HEK293 (cell line): ENCODE data around the gene JPH3.

Source experiments
- BCL11A ChIP-seq: fragments of 450-650 bp; formaldehyde crosslinking; IDR thresholded peaks from 2 replicates; pipeline ENCODE4 v1.5.1; 2016; ENCODE audit warnings: low read depth, missing biosample characterization, missing genetic modification characterization
- EGR2 ChIP-seq: fragments of 450-650 bp; formaldehyde crosslinking; IDR thresholded peaks from 2 replicates; pipeline ENCODE4 v1.5.1; 2016; ENCODE audit warnings: low read depth, missing biosample characterization, missing genetic modification characterization
- GLIS1 ChIP-seq: fragments of 450-650 bp; formaldehyde crosslinking; IDR thresholded peaks from 2 replicates; pipeline ENCODE4 v1.5.1; 2016; ENCODE audit warnings: missing biosample characterization, missing genetic modification characterization
- IKZF3 ChIP-seq: fragments of 450-650 bp; IDR thresholded peaks from 2 replicates; pipeline ENCODE4 v1.5.0; 2018; ENCODE audit warnings: missing biosample characterization, mild to moderate bottlenecking, missing genetic modification characterization, moderate library complexity
- MEIS1 ChIP-seq: sonication (generic); formaldehyde crosslinking; IDR thresholded peaks from 2 replicates; pipeline ENCODE4 v1.8.1; 2022; ENCODE audit warnings: missing genetic modification reagents, mild to moderate bottlenecking, borderline replicate concordance
- MYNN ChIP-seq: fragments of 450-650 bp; formaldehyde crosslinking; IDR thresholded peaks from 2 replicates; pipeline ENCODE4 v1.5.1; 2016; ENCODE audit warnings: missing biosample characterization, missing genetic modification characterization, borderline replicate concordance
- MZF1 ChIP-seq: fragments of 450-650 bp; formaldehyde crosslinking; IDR thresholded peaks from 2 replicates; pipeline ENCODE4 v1.5.1; 2017; ENCODE audit warnings: missing biosample characterization, missing genetic modification characterization, borderline replicate concordance
- RBAK ChIP-seq: fragments of 450-650 bp; formaldehyde crosslinking; IDR thresholded peaks from 2 replicates; pipeline ENCODE4 v1.5.1; 2016; ENCODE audit warnings: missing biosample characterization, missing genetic modification characterization
- SCRT1 ChIP-seq: fragments of 450-650 bp; formaldehyde crosslinking; IDR thresholded peaks from 2 replicates; pipeline ENCODE4 v1.5.1; 2016; ENCODE audit warnings: missing biosample characterization, missing genetic modification characterization, borderline replicate concordance
- SP2 ChIP-seq: fragments of 450-650 bp; formaldehyde crosslinking; IDR thresholded peaks from 2 replicates; pipeline ENCODE4 v1.5.1; 2016; ENCODE audit warnings: missing biosample characterization, missing genetic modification characterization
- SP3 ChIP-seq: fragments of 450-650 bp; formaldehyde crosslinking; IDR thresholded peaks from 2 replicates; pipeline ENCODE4 v1.5.1; 2016; ENCODE audit warnings: missing biosample characterization, missing genetic modification characterization
- WT1 ChIP-seq: fragments of 450-650 bp; formaldehyde crosslinking; IDR thresholded peaks from 2 replicates; pipeline ENCODE4 v1.5.1; 2016; ENCODE audit warnings: missing biosample characterization, missing genetic modification characterization
- ZBTB1 ChIP-seq: fragments of 450-650 bp; formaldehyde crosslinking; IDR thresholded peaks from 2 replicates; pipeline ENCODE4 v1.5.1; 2016; ENCODE audit warnings: missing biosample characterization, missing genetic modification characterization
- ZFP41 ChIP-seq: fragments of 450-650 bp; formaldehyde crosslinking; IDR thresholded peaks from 2 replicates; pipeline ENCODE4 v1.5.1; 2016; ENCODE audit warnings: missing biosample characterization, missing genetic modification characterization, borderline replicate concordance
- ZFP69B ChIP-seq: fragments of 450-650 bp; formaldehyde crosslinking; IDR thresholded peaks from 2 replicates; pipeline ENCODE4 v1.5.1; 2016; ENCODE audit warnings: missing biosample characterization, missing genetic modification characterization
- ZIC2 ChIP-seq: fragments of 450-650 bp; formaldehyde crosslinking; IDR thresholded peaks from 2 replicates; pipeline ENCODE4 v1.5.1; 2016; ENCODE audit warnings: missing biosample characterization, missing genetic modification characterization
- ZNF10 ChIP-seq: fragments of 450-650 bp; formaldehyde crosslinking; IDR thresholded peaks from 2 replicates; pipeline ENCODE4 v1.5.1; 2017; ENCODE audit warnings: missing biosample characterization, missing genetic modification characterization
- ZNF157 ChIP-seq: fragments of 450-650 bp; formaldehyde crosslinking; IDR thresholded peaks from 2 replicates; pipeline ENCODE4 v1.5.1; 2016; ENCODE audit warnings: missing biosample characterization, missing genetic modification characterization
- ZNF202 ChIP-seq: fragments of 450-650 bp; formaldehyde crosslinking; IDR thresholded peaks from 2 replicates; pipeline ENCODE4 v1.5.1; 2016; ENCODE audit warnings: missing biosample characterization, missing genetic modification characterization, borderline replicate concordance
- ZNF24 ChIP-seq: fragments of 450-650 bp; formaldehyde crosslinking; IDR thresholded peaks from 2 replicates; pipeline ENCODE4 v1.5.1; 2016; ENCODE audit warnings: missing biosample characterization, missing genetic modification characterization
- ZNF341 ChIP-seq: fragments of 450-650 bp; formaldehyde crosslinking; IDR thresholded peaks from 2 replicates; pipeline ENCODE4; 2016; ENCODE audit warnings: low read depth, missing biosample characterization, missing genetic modification characterization
- ZNF394 ChIP-seq: fragments of 450-650 bp; formaldehyde crosslinking; IDR thresholded peaks from 2 replicates; pipeline ENCODE4 v1.5.1; 2016; ENCODE audit warnings: missing biosample characterization, missing genetic modification characterization, mild to moderate bottlenecking, moderate library complexity, borderline replicate concordance
- ZNF398 ChIP-seq: fragments of 450-650 bp; formaldehyde crosslinking; IDR thresholded peaks from 2 replicates; pipeline ENCODE4 v1.5.1; 2017; ENCODE audit warnings: missing biosample characterization, missing genetic modification characterization
- ZNF548 ChIP-seq: fragments of 450-650 bp; formaldehyde crosslinking; IDR thresholded peaks from 2 replicates; pipeline ENCODE4 v1.5.1; 2016; ENCODE audit warnings: missing biosample characterization, missing genetic modification characterization
- ZNF600 ChIP-seq: fragments of 450-650 bp; formaldehyde crosslinking; IDR thresholded peaks from 2 replicates; pipeline ENCODE4 v1.5.1; 2016; ENCODE audit warnings: missing biosample characterization, missing genetic modification characterization
- ZNF654 ChIP-seq: fragments of 450-650 bp; formaldehyde crosslinking; IDR thresholded peaks from 2 replicates; pipeline ENCODE4 v1.5.1; 2016; ENCODE audit warnings: low read depth, missing biosample characterization, missing genetic modification characterization
- ZNF791 ChIP-seq: fragments of 450-650 bp; formaldehyde crosslinking; IDR thresholded peaks from 2 replicates; pipeline ENCODE4 v1.5.1; 2016; ENCODE audit warnings: missing biosample characterization, missing genetic modification characterization
- TF ChIP-seq, protein P1 (sequence below): fragments of 450-650 bp; formaldehyde crosslinking; IDR thresholded peaks from 2 replicates; pipeline ENCODE4 v1.5.1; 2016; ENCODE audit warnings: missing biosample characterization, missing genetic modification characterization
- TF ChIP-seq, protein P2 (sequence below): fragments of 450-650 bp; formaldehyde crosslinking; IDR thresholded peaks from 2 replicates; pipeline ENCODE4 v1.5.1; 2016; ENCODE audit warnings: missing biosample characterization, missing genetic modification characterization
- TF ChIP-seq, protein P3 (sequence below): fragments of 450-650 bp; formaldehyde crosslinking; conservative IDR thresholded peaks from 2 replicates; pipeline ENCODE4 v1.5.1; 2016; ENCODE audit warnings: low read depth, missing biosample characterization, missing genetic modification characterization
- TF ChIP-seq, protein P4 (sequence below): sonication (generic); formaldehyde crosslinking; IDR thresholded peaks from 2 replicates; pipeline ENCODE4 v1.8.1; 2022; ENCODE audit warnings: mild to moderate bottlenecking, moderate library complexity, missing genetic modification reagents

Gene JPH3

DNA sequence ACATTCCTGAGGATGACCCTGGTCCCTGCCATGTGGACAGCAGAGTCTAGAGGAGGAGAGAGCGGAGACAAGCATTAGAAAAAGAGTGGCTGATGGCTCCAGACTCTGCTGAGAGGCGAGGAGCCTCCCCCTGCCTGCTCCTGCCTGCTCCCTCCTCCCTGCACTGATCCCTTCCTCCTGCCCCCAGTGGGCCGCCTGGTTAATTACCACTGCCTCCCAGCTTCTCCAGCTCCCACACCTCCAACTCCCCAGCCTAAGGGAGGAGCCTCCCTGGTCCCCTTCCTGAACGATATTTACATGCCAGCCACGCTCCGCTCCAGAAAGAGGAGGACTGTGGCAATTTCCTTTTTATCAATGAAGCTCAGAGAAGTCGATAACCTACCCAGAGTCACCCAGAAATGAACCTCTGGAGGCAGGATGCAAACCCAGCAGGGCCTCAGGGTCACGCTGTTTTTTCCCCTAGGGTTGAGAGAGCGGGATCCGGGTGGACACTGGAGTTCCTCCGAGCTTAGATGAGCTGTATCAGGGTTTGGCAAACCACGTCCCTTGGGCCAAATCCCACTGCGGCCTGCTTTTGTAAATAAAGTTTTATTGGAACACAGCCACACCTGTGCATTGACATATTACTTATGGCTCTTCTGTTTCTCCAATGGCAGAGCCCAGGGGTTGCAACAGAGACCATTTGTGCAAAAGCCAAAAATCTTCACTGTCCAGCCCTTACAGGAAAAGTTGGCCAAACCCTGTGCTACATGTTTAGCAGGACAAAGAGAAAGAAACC is 27.1 kb upstream of the JPH3 start (continued):
- TF ChIP-seq, protein P1, sequence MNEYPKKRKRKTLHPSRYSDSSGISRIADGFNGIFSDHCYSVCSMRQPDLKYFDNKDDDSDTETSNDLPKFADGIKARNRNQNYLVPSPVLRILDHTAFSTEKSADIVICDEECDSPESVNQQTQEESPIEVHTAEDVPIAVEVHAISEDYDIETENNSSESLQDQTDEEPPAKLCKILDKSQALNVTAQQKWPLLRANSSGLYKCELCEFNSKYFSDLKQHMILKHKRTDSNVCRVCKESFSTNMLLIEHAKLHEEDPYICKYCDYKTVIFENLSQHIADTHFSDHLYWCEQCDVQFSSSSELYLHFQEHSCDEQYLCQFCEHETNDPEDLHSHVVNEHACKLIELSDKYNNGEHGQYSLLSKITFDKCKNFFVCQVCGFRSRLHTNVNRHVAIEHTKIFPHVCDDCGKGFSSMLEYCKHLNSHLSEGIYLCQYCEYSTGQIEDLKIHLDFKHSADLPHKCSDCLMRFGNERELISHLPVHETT: no peak
- peak; percentile 90 for TF ChIP-seq WT1 (tag by site-specific recombination)
- TF ChIP-seq SP3: no peak
- TF ChIP-seq ZNF202 (tag by site-specific recombination): no peak
- TF ChIP-seq ZNF600 (tag by site-specific recombination): no peak
- TF ChIP-seq RBAK (tag by site-specific recombination): no peak
- TF ChIP-seq ZNF10 (tag by site-specific recombination): no peak
- no peak for TF ChIP-seq ZNF791 (tag by site-specific recombination)
- TF ChIP-seq ZIC2 (tag by site-specific recombination): peak; percentile 11; the same call in 1 of the 2 replicates
- no peak for TF ChIP-seq IKZF3
- TF ChIP-seq MYNN (tag by site-specific recombination): no peak
- peak; percentile 17; the same call in 1 of the 2 replicates for TF ChIP-seq SP2 (tag by site-specific recombination)
- TF ChIP-seq ZNF157: no peak
- peak; percentile 41; the same call in 1 of the 2 replicates for TF ChIP-seq ZNF398 (tag by site-specific recombination)
- no peak for TF ChIP-seq SCRT1 (tag by site-specific recombination)
- TF ChIP-seq BCL11A: no peak
- no peak for TF ChIP-seq ZNF654 (tag by site-specific recombination)
- 0 out of 2 replicates have a peak, but pooled peaks have one; percentile 15 for TF ChIP-seq MZF1 (tag by site-specific recombination)
- TF ChIP-seq EGR2 (tag by site-specific recombination): peak; percentile 73
- TF ChIP-seq, protein P2, sequence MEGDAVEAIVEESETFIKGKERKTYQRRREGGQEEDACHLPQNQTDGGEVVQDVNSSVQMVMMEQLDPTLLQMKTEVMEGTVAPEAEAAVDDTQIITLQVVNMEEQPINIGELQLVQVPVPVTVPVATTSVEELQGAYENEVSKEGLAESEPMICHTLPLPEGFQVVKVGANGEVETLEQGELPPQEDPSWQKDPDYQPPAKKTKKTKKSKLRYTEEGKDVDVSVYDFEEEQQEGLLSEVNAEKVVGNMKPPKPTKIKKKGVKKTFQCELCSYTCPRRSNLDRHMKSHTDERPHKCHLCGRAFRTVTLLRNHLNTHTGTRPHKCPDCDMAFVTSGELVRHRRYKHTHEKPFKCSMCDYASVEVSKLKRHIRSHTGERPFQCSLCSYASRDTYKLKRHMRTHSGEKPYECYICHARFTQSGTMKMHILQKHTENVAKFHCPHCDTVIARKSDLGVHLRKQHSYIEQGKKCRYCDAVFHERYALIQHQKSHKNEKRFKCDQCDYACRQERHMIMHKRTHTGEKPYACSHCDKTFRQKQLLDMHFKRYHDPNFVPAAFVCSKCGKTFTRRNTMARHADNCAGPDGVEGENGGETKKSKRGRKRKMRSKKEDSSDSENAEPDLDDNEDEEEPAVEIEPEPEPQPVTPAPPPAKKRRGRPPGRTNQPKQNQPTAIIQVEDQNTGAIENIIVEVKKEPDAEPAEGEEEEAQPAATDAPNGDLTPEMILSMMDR (tag by site-specific recombination): peak; percentile 63; the same call in 1 of the 2 replicates
- no peak for TF ChIP-seq ZNF341
- TF ChIP-seq ZFP69B (tag by site-specific recombination): no peak
- TF ChIP-seq, protein P3, sequence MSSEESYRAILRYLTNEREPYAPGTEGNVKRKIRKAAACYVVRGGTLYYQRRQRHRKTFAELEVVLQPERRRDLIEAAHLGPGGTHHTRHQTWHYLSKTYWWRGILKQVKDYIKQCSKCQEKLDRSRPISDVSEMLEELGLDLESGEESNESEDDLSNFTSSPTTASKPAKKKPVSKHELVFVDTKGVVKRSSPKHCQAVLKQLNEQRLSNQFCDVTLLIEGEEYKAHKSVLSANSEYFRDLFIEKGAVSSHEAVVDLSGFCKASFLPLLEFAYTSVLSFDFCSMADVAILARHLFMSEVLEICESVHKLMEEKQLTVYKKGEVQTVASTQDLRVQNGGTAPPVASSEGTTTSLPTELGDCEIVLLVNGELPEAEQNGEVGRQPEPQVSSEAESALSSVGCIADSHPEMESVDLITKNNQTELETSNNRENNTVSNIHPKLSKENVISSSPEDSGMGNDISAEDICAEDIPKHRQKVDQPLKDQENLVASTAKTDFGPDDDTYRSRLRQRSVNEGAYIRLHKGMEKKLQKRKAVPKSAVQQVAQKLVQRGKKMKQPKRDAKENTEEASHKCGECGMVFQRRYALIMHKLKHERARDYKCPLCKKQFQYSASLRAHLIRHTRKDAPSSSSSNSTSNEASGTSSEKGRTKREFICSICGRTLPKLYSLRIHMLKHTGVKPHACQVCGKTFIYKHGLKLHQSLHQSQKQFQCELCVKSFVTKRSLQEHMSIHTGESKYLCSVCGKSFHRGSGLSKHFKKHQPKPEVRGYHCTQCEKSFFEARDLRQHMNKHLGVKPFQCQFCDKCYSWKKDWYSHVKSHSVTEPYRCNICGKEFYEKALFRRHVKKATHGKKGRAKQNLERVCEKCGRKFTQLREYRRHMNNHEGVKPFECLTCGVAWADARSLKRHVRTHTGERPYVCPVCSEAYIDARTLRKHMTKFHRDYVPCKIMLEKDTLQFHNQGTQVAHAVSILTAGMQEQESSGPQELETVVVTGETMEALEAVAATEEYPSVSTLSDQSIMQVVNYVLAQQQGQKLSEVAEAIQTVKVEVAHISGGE (tag by site-specific recombination): no peak
- peak; percentile 62; the same call in 1 of the 2 replicates for TF ChIP-seq ZNF394 (tag by site-specific recombination)
- TF ChIP-seq ZNF24 (tag by site-specific recombination): no peak
- no peak for TF ChIP-seq ZBTB1
- TF ChIP-seq GLIS1: peak; percentile 55; the same call in 1 of the 2 replicates
- TF ChIP-seq MEIS1 (CRISPR knock-in tag): no peak
- TF ChIP-seq ZFP41 (tag by site-specific recombination): no peak
- TF ChIP-seq, protein P4, sequence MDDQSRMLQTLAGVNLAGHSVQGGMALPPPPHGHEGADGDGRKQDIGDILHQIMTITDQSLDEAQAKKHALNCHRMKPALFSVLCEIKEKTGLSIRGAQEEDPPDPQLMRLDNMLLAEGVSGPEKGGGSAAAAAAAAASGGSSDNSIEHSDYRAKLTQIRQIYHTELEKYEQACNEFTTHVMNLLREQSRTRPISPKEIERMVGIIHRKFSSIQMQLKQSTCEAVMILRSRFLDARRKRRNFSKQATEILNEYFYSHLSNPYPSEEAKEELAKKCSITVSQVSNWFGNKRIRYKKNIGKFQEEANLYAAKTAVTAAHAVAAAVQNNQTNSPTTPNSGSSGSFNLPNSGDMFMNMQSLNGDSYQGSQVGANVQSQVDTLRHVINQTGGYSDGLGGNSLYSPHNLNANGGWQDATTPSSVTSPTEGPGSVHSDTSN (CRISPR knock-in tag): no peak
- no peak for TF ChIP-seq ZNF548
